GM23338 (cell line): ENCODE results near the gene PODN.

Source experiments
- CREB1 ChIP-seq: fragments of 250-450 bp; sonication (Bioruptor Pico); IDR thresholded peaks from 2 replicates; pipeline ENCODE4 v1.5.0; 2020; ENCODE audit warnings: low read depth, mild to moderate bottlenecking, moderate library complexity
- CTCF ChIP-seq, 2 experiments: fragments of 200-600 bp in 1 of 2; sonication (generic) in 1 of 2; conservative IDR thresholded peaks; 2 replicates each; pipeline versions ENCODE4 v1.5.1 to v1.6.1; 2016 to 2017; ENCODE audit warnings: antibody characterized with exemption in 2 of 2, low read depth in 2 of 2, mild to moderate bottlenecking in 2 of 2, moderate library complexity in 1 of 2
- ETS1 ChIP-seq: IDR thresholded peaks from 2 replicates; pipeline ENCODE4 v1.6.1; 2016; ENCODE audit warnings: antibody characterized with exemption
- EZH2 ChIP-seq: fragments of 200-600 bp; sonication (generic); IDR thresholded peaks from one replicate; pipeline ENCODE4 v1.8.0; 2017; ENCODE audit warnings: antibody characterized with exemption, mild to moderate bottlenecking, low read depth; ENCODE audit not compliant: unreplicated experiment
- EZH2phosphoT487 ChIP-seq: fragments of 200-600 bp; sonication (generic); IDR thresholded peaks from one replicate; pipeline ENCODE4 v1.8.1; 2018; ENCODE audit warnings: antibody characterized with exemption; ENCODE audit not compliant: unreplicated experiment
- JUNB ChIP-seq: IDR thresholded peaks from one replicate; pipeline ENCODE4 v1.6.1; 2016; ENCODE audit warnings: antibody characterized with exemption; ENCODE audit not compliant: unreplicated experiment
- NANOG ChIP-seq: IDR thresholded peaks from 2 replicates; pipeline ENCODE4 v1.6.1; 2016; ENCODE audit warnings: antibody characterized with exemption, borderline replicate concordance
- POLR2AphosphoS5 ChIP-seq: IDR thresholded peaks from 2 replicates; pipeline ENCODE4 v1.6.1; 2016; ENCODE audit warnings: antibody characterized with exemption, low read depth
- REST ChIP-seq: IDR thresholded peaks from one replicate; pipeline ENCODE4 v1.6.1; 2018; ENCODE audit warnings: antibody characterized with exemption; ENCODE audit not compliant: unreplicated experiment
- STAT1 ChIP-seq: IDR thresholded peaks from one replicate; pipeline ENCODE4 v1.6.1; 2016; ENCODE audit warnings: antibody characterized with exemption; ENCODE audit not compliant: unreplicated experiment
- ZNF331 ChIP-seq: fragments of 250-450 bp; sonication (Bioruptor Pico); IDR thresholded peaks from 2 replicates; pipeline ENCODE4 v1.5.0; 2020; ENCODE audit warnings: low read depth, mild to moderate bottlenecking, moderate library complexity

- TF ChIP-seq CTCF (conservative IDR thresholded peaks at IDR 0.05; ENCODE audit: low read depth in 2 of 2) (no peak), EZH2phosphoT487 (no peak), POLR2AphosphoS5 (no peak), REST (no peak), EZH2 (no peak), CREB1 (CRISPR knock-in tag) (no peak), ETS1 (no peak), ZNF331 (CRISPR knock-in tag) (no peak), NANOG (no peak), JUNB (no peak), STAT1 (no peak)
Measured at GRCh38 chr1:53076165-53076564, 14.2 kb downstream of the PODN start.
